GM19099 (cell line): ENCODE results near the gene EXOC2.

Experiments
- POLR2A ChIP-seq: IDR thresholded peaks from 3 replicates; pipeline ENCODE4 v1.6.1; 2011; ENCODE audit warnings: low read depth; ENCODE audit not compliant: insufficient read length; ENCODE audit errors: extremely low read depth

The EXOC2 gene

DNA sequence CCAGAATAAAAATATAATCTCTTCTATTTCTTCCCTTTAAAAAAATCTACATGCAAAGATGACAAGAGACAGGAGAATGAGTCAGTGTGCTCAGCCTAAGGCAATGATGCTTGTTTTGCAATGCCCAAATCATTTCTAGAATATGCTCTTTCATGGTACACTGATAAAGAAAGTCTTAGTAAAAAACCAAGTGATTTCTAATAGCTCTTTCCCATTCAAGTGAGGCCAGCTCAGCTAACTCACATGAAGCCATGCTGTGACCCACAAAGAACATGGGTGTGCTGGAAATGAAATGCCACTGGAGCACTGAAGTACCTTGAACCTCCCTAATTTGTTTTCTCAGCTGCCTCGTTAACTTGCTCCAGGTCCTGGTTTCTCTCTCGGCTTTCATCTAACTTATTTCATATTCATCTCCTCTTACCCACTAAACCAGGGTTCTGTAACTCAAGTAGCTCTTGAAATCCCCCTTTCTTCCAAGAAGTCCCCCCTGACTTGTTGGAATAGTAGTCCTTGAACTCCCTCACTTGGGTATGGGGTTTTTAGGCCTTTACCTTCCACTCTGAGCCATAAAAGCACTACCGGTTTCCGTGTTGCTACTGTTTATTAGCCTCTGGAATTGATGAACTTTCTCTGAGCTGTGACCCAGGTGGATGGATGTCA is 208.7 kb downstream of the EXOC2 start:
- no peak for TF ChIP-seq POLR2A

DNA sequence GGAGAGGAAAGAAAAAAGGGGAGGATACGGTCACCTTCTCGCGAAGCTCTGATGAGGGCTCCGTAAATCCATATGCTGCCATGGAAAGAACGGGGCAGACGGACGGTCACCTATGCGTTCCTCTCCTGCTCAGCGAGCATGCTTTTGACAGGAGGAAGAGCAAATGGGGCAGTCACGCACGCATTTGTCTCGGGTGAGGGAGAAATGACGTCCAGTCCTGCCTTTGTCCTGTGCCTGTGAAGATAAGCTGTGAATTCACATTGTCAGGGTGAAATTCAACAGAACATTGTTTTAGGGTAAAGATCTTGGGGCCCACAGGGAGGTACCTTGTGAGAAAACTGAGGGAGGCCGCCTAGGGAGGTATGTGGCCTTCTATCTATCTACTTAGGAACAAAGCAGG is 217.6 kb downstream of the EXOC2 start:
- TF ChIP-seq POLR2A = no peak

DNA sequence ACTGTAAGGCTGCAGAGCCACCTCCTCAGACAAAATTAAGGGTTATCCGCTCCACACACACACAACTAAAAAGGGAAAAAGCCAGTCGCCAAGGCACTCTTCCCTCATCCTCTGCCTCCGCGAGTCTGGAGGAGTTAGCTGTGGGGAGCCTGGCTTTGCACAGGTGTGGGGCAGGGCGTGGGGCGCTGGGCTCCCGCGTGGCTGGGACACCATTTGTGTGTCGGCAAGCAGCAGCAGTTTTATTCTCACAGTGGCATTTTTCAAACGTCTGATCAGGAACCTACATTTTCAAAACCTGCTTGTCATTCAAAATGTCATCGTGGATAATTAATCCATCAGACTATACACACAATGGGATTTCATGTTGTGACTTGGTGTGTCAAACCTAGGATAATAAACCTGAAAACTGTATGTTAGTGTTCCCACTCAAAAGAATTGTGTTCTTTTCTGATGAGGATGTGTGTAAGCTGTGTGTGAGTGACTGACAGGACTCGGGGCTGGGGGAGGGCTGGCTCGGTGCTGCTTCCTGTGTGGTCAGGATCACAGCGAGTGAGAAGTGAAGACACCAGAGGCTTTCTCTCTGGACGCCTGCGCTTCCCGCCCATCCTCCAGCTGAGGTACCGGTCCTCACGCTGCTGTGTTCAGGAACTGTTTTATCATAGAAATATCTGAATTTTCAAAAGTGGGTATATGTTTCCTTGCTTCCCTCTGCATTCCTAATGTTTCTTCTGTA is 218.3 kb downstream of the EXOC2 start:
- no peak for TF ChIP-seq POLR2A

DNA sequence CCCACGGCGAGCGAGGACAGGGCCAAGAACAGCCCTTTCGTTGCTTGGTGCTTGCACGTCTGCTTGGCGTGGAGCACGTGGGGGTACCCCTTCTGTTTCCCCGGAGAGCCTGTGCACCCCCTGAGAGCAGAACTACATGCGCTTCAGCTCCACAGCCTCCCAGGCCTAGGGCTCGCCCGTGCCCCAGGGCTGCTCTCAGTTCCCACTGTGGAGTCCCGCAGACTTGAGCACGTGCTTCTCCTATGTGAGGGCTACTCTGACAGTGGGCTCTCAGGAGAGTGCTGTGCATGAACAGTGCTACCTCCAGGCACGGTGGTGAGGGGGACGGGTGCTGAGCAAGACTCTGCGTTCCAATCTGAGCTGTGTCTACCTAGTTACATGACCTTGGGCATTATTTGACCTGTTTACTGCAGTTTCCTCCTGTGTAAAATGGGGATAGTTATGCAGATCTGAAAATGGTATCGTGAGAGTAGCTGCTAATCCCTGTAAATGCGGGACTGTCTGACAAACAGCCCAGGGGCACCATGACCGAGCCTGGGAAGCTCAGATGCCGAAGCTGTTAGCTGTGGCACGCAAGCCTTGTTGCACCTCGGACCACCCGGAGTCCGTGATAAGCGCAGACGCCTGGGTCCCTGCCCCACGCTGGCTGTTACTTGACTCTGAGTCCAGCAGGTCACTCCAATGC is 219.0 kb downstream of the EXOC2 start:
- TF ChIP-seq POLR2A = no peak

DNA sequence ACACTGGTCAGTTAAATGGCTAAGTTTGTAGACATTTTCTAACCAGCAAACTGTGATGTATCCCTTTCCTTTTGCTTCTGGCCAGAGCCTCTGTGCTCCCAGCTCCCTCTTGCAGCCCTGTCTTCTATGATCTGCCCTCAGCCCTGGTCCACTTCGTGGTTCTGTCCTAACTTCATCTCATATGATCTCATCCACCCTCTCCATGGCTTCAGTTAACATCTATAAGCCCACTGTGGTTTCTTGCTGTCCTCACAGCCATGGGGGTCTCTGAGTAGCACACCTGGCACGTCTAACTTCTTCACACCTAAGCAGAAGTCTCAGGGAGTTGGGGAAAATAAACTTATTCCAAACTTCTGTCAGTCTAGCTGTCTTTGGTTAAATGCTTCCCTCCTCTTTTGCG is 219.6 kb downstream of the EXOC2 start:
- TF ChIP-seq POLR2A = no peak

DNA sequence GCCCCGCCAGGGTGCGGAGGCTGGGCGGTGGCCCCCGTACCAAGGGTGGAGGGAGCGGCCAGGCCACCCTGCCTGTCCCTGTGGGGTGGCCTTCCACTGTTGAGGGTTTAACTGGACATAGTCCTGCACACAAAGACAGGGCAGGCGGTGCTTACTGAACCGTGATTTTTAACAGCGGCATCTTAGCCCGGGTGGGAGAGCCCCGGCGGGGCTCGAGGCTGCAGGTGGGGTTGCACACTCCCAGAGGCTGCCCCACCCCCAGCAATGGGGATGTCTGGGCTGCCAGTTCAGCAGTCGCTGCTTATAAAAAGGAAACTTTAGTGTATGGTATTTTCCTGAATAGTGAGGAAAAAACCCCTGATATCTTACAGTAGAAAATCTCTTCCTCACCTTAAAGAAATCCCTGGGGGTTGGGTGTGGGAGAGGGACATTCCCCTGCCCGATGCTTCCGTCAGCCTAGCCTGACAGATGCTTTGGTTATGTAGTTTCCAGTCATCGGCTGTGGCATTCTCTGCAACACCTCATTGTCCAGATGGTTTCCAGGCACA is 222.0 kb downstream of the EXOC2 start:
- TF ChIP-seq POLR2A = no peak

DNA sequence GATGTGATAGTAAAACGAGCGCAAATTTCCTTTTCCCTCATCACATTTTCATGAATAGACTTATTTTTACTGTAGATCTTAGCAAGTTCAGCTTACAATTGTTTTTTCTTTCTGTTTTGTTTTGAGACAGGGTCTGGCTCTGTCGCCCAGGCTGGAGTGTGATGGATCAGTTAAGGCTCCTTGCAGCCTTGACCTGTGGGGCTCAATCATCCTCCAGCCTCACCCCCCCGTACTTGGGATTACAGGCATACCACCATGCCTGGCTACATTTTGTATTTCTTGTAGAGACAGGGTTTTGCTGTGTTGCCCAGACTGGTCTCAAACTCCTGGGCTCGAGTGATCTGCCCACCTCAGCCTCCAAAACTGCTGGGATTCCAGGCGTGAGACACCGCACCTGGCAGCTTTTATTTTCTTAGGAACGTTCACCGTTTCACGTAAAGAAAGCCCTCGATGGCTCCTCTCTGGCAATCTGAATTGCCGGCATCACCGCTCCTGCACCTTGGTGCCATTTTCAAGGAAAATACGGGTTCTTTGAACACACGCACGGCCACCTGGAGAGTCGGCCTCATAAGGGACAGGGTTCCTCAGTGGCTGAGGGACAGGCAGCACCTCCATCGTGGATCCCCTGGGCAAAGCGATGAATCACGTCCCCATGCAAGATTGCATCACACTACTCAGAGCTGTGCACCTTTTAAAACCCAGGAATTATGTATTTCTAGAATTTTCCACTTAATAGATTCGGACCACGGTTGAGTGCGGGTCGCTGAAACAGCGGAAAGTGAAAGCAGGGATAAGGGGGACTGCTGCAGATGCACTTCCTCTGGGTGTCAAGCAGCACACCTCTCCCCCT is 222.7 kb downstream of the EXOC2 start:
- no peak for TF ChIP-seq POLR2A

DNA sequence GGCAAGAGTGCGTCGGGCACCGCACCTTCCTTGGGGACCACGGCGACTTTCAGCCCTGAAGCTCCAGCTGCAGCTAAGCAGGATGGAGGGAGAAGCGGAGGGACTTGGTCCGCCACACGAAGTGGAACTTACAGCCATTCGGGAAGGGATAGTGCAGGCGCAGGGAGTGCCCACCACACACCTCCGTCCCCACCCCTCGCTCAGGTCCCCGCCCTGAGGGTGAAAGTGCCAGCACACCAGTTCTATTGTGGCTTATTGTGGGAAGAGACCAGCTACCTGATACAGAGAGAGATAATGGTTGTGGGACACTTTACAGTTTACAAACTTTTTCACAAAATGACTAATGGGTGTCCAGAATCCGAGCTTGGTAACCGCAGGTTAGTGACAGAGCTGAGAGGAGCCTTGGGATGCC is 225.3 kb downstream of the EXOC2 start:
- no peak for TF ChIP-seq POLR2A

DNA sequence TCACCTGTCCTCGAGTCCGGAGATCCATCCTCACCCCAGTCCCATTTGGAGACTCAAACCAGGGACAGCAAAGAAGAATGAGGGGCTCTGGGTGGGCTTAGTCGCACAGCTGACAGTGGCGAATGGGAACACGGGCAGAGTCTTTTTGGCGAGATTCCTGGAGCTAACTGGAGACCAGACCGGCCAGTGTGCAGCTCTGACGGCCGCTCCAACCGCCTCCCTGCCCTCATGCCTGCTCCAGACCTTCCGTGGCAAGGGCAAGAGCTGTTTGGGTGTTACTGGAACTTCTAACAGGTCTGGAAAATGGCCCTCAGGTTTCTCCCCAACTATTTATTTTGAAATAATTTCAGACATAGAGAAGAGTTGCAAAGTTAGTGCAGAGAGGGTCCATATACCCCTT is 225.8 kb downstream of the EXOC2 start:
- no peak for TF ChIP-seq POLR2A

DNA sequence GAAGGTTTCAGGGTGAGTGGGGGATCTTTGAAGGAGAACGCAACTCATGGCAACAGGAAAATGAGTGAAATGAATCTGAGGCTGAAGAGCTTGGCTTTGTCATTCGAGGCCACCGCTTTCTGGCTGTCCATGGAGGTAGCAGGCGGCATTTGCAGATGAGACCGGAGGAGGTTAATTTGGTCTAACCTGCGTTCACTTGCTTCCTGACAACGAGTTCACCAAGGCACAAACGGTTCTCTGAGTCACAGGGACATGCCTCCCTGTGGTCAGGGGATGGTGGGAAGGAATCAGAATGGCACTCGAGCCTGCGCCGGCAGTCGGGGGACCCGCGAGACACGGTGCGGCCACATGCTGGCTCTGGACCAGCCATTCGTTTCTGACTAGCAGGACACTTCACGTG is 226.4 kb downstream of the EXOC2 start:
- TF ChIP-seq POLR2A = no peak

DNA sequence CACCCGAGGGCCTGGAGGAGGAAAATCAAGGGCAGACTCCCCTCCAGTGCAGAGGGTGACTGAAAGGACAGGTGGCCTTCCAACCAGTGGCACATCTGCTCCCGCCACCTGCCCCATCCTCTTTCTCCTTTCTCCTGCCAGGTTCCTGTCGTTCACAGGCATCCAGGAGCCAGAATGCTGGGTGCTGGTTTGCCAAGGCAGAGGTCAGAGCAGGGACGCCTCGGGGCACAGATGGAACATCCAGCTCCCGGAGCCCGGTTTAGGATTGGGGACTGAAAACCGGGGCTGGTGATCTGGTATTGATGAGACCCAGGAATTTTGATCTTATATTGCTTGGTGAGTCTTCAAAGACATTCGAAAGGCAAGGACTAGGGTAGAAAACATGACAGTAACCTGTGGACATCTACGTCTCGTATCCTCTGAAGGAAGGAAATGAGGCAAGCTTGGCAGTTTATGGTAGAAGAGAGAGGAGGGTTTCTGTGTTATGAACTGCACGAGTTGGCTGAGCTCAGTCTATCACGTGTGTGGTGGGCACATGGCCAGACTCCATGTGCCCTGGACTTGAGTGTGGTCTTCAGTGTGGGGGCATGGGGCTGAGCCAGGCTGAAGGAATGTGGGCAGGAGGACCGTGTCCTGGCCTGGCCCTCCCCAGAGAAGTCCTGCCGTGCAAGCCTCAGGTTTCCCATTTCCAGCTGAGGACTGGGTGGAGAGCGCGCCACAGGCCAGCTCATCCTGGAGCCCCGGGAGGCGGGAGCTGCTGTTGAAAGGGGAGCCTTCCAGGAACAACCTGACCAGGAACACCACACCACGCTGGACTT is 227.2 kb downstream of the EXOC2 start:
- no peak for TF ChIP-seq POLR2A

DNA sequence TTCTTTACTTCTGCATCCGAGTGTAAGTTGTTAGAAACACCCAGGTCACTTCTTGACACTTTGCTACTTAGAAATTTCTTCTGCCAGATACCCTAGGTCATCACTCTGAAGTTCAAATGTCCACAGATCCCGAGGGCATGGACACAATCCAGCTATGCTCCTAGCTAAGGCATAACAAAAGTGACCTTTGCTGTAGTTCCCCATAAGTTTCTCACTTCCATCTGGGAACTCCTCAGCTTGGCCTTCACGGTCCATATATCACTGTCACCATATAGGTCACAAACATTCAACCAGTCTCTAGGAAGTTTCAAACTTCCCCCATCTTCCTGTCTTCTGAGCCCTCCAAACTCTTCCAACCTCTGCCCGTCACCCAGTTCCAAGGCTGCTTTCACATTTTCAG is 236.1 kb downstream of the EXOC2 start:
- TF ChIP-seq POLR2A = no peak

DNA sequence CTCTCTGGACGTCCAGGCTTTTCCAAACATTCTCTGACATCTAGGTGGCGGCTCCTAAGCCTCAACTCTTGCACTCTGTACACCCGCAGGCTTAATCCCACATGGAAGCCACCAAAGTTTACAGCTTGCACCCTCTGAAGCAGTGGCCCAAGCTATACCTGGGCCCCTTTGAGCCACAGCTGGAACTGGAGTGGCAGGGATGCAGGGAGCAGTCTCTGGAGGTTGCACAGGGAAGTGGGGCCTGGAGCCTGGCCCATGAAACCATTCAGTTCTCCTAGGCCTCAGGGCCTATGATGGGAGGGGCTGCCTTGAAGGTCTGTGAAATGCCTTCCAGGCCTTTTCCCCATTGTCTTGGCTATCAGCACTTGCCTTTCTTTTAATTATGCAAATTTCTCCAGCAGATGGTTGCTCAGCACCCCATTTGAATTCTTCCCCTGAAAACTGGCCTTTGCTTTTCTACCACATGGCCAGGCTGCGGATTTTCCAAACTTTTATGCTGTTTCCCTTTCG is 236.5 kb downstream of the EXOC2 start:
- TF ChIP-seq POLR2A = no peak

DNA sequence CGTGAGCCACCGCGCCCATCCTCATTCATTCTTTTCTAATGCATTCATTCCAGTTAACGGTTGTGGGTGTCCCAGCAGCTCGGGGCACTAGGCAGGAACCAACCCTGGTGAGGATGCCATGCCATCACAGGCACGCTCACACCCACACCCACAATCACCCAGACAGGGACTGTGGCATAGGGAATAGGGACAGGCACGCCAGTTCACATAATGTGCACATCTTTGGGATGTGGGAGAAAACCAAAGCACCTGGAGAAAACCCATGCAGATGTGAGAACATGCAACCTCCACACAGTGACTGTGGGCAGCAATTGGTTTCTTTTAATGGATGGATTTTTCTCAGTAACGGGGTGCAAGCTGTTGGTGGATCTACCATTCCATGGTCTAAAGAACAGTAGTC is 237.1 kb downstream of the EXOC2 start:
- no peak for TF ChIP-seq POLR2A
